Right lobe of liver (tissue), 6 donors: ENCODE results near the gene TMPRSS5. TPM values are rescaled to one million over a fixed set of nuclear protein-coding genes. Genes with fewer than 3 reads are reported as not detected.

Experiments
- ATAC-seq, 4 donors: fragments of 200-7000 bp; cut with Tn5 transposase; one replicate each; pipeline ENCODE4 v1.9.1; 2020; ENCODE audit warnings: mild to moderate bottlenecking in 4 of 4, moderate library complexity in 4 of 4
- DNase-seq, 3 donors: peaks; one replicate each; pipeline ENCODE4 v3.0.0-alpha.2; 2020
- H3K27ac ChIP-seq, 3 donors: fragments of 200-600 bp; one replicate each; pipeline ENCODE4 v1.8.0; 2022
- H3K27me3 ChIP-seq, 2 donors: fragments of 200-600 bp; one replicate each; pipeline ENCODE4 v1.8.0; 2022
- H3K36me3 ChIP-seq, 4 donors: fragments of 200-600 bp; sonication (generic) in 1 of 4; one replicate each; pipeline versions ENCODE4 v1.5.1 to v1.8.0; 2017 to 2022; ENCODE audit warnings: control low read depth in 1 of 4
- H3K4me1 ChIP-seq, 4 donors: fragments of 200-600 bp; sonication (generic) in 1 of 4; one replicate each; pipeline versions ENCODE4 v1.5.1 to v1.8.0; 2017 to 2022; ENCODE audit warnings: control low read depth in 1 of 4
- H3K4me3 ChIP-seq, 3 donors: fragments of 200-600 bp; one replicate each; pipeline ENCODE4 v1.8.0; 2022
- H3K9me3 ChIP-seq, 4 donors: fragments of 200-600 bp; sonication (generic) in 1 of 4; one replicate each; pipeline versions ENCODE4 v1.5.1 to v1.8.0; 2017 to 2022; ENCODE audit warnings: control low read depth in 1 of 4
- CTCF ChIP-seq, 4 donors: fragments of 200-600 bp in 3 of 4; fragments of 450-650 bp in 1 of 4; IDR thresholded peaks; one replicate each; pipeline versions ENCODE4 v1.5.1 to v1.8.0; 2016 to 2022; ENCODE audit warnings: antibody characterized with exemption in 4 of 4, mild to moderate bottlenecking in 2 of 4
- POLR2A ChIP-seq: fragments of 450-650 bp; IDR thresholded peaks from one replicate; pipeline ENCODE4 v1.6.1; 2017; ENCODE audit warnings: antibody characterized with exemption, mild to moderate bottlenecking
- WGBS: methylation state at CpG from one replicate; pipeline ENCODE4 v1.1.6; 2018; ENCODE audit warnings: low coverage, low lambda C conversion rate; ENCODE audit not compliant: insufficient coverage; ENCODE audit errors: missing lambda C conversion rate; 5-methylcytosine and 5-hydroxymethylcytosine counted together
- intact Hi-C, 2 donors: fragments of 100-400 bp; cut with DNase I; formaldehyde crosslinking; loops; one replicate each; pipeline versions ENCODE4 v1.11.2 to v1.14.1; 2022
- total RNA-seq, 6 experiments: library from RNA; depleted of rRNA in 2 of 6; stranded (reverse); fragments of >200 nt in 2 of 6; fragmentation: NEBNext Ultra II Directional in 3 of 6; extraction: Animal tissue kit (Norgen Biotek cat#: 25700) in 3 of 6; gene quantifications; one replicate each; pipeline versions ENCODE4 v1.1.0 to v1.2.4, GENCODE V29; 2016 to 2023
- donor health status: DM: no; HTN: yes; CAD: no.
- donor health status: DM: no; HTN: no; CAD: no.
- donor health status: DM: no; HTN: no; CAD: no.
- donor health status: DM: no; HTN: yes; CAD: no.
- donor health status: DM: no; HTN: yes; CAD: no.

The TMPRSS5 gene
- total RNA-seq, 6 experiments from 2014 or later = 0.12 to 0.75 (median 0.43) TPM; not detected in 2

GRCh38 chr11:113651023-113651422, 55.1 kb downstream of the TMPRSS5 start:
- DNase-seq (no peak), ATAC-seq (no peak)
- Histone ChIP-seq H3K27ac (no peak overlapping the region), H3K36me3 (no peaks in the 10 kb centered on the region), H3K27me3 (no peaks in the 10 kb centered on the region), H3K4me3 (no peak overlapping the region), H3K9me3 (no peaks in the 10 kb centered on the region), H3K4me1 (no peaks in the 10 kb centered on the region)
- WGBS = 54% methylated on average over 4 of the region's 5 CpGs
- no peak for TF ChIP-seq POLR2A
- no peak for TF ChIP-seq CTCF (IDR thresholded peaks at IDR 0.05)
- intact Hi-C loops = no loop called here

DNA sequence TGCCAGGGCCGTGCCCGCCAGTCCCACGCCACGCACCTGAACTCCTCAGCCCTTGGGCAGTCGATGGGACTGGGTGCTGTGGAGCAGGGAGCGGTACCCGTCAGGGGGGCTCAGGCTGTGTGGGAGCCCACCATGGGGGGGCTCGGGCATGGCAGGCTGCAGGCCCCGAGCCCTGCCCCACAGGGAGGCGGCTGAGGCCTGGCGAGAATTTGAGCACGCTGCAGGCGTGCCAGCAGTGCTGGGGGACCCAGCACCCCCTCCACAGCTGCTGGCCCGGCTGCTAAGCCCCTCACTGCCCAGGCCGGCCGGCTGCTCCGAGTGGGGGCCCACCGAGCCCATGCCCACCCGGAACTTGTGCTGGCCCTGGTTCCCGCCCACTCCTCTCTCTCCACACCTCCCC, 56.8 kb downstream of the TMPRSS5 start:
- Histone ChIP-seq H3K4me3 (no peak overlapping the region), H3K27ac (no peak overlapping the region), H3K36me3 (no peaks in the 10 kb centered on the region), H3K4me1 (no peaks in the 10 kb centered on the region), H3K27me3 (no peaks in the 10 kb centered on the region), H3K9me3 (no peaks in the 10 kb centered on the region)
- TF ChIP-seq CTCF (IDR thresholded peaks at IDR 0.05) (no peak), POLR2A (no peak)
- intact Hi-C loops = no loop called here
- ATAC-seq = peak in 1 of 4 donors; percentile 22
- DNase-seq = peak in 1 of 3 donors; percentile 48
- no CpG with 5 or more reads among the region's 20 CpGs for WGBS

- intact Hi-C loops = no loop called here
- H3K36me3 ChIP-seq = no peaks in the 10 kb centered on the region
- no peak overlapping the region for H3K4me3 ChIP-seq
- H3K27ac ChIP-seq = no peak overlapping the region
- no peaks in the 10 kb centered on the region for H3K9me3 ChIP-seq
- DNase-seq (no peak), ATAC-seq (no peak)
- TF ChIP-seq CTCF (IDR thresholded peaks at IDR 0.05) = no peak
- WGBS = 78% methylated on average over 4 of the region's 4 CpGs
- no peaks in the 10 kb centered on the region for H3K4me1 ChIP-seq
- no peaks in the 10 kb centered on the region for H3K27me3 ChIP-seq
Observed at GRCh38 chr11:113647856-113648255, 58.3 kb downstream of the TMPRSS5 start.

- H3K27ac ChIP-seq = no peak overlapping the region
- no peaks in the 10 kb centered on the region for H3K4me1 ChIP-seq
- no peaks in the 10 kb centered on the region for H3K27me3 ChIP-seq
- DNase-seq (no peak), ATAC-seq (no peak)
- WGBS = 21% methylated on average over 3 of the region's 3 CpGs
- no peak overlapping the region for H3K4me3 ChIP-seq
- H3K9me3 ChIP-seq = no peaks in the 10 kb centered on the region
- no peaks in the 10 kb centered on the region for H3K36me3 ChIP-seq
- TF ChIP-seq POLR2A = no peak
- intact Hi-C loops = no loop called here
Observed at GRCh38 chr11:113647108-113647507, 59.0 kb downstream of the TMPRSS5 start.

- Histone ChIP-seq H3K4me1 (no peaks in the 10 kb centered on the region), H3K4me3 (no peak overlapping the region), H3K27ac (no peak overlapping the region), H3K36me3 (no peaks in the 10 kb centered on the region), H3K9me3 (no peaks in the 10 kb centered on the region), H3K27me3 (no peaks in the 10 kb centered on the region)
- 66% methylated on average over 4 of the region's 5 CpGs for WGBS
- no peak for DNase-seq
- TF ChIP-seq POLR2A (no peak), CTCF (IDR thresholded peaks at IDR 0.05) (no peak)
- intact Hi-C loops = no loop called here
- no peak for ATAC-seq
Observed at GRCh38 chr11:113645593-113646349, 60.3 kb downstream of the TMPRSS5 start.
